Measurements from ENCODE around the gene MVB12B.

MVB12B gene

GRCh38 chr9:126384926-126385325 lies 58.3 kb downstream of the MVB12B start:
- H3K36me3 Mint-ChIP-seq (ENCODE audit: low read depth) = no peaks in the 10 kb centered on the region
- no peak overlapping the region for H3K4me3 Mint-ChIP-seq
- DNase-seq (ENCODE audit: low spot score) = no peak
- H3K9me3 Mint-ChIP-seq = no peaks in the 10 kb centered on the region
- no peak overlapping the region for H3K27ac Mint-ChIP-seq
- H3K4me1 Mint-ChIP-seq (ENCODE audit: low read depth) = peaks cover 4% of the 10 kb centered on the region
- H3K27me3 Mint-ChIP-seq (ENCODE audit: low read depth) = peaks cover 49% of the 10 kb centered on the region

- Mint-ChIP-seq H3K27ac (no peak overlapping the region), H3K36me3 (ENCODE audit: low read depth) (no peaks in the 10 kb centered on the region), H3K4me1 (ENCODE audit: low read depth) (peaks cover 8% of the 10 kb centered on the region)
These were observed 59.5 kb downstream of the MVB12B start for GRCh38 chr9:126386088-126386487.

GRCh38 chr9:126386776-126387175 lies 60.1 kb downstream of the MVB12B start:
- peaks cover 47% of the 10 kb centered on the region for H3K27me3 Mint-ChIP-seq (ENCODE audit: low read depth)
- H3K4me3 Mint-ChIP-seq = no peak overlapping the region
- DNase-seq (ENCODE audit: low spot score) = no peak
- H3K36me3 Mint-ChIP-seq (ENCODE audit: low read depth) = no peaks in the 10 kb centered on the region
- H3K27ac Mint-ChIP-seq = no peak overlapping the region
- H3K9me3 Mint-ChIP-seq = no peaks in the 10 kb centered on the region
- peaks cover 12% of the 10 kb centered on the region for H3K4me1 Mint-ChIP-seq (ENCODE audit: low read depth)

More at GRCh38 chr9:126386088-126386487, 59.5 kb downstream of the MVB12B start:
- DNase-seq (ENCODE audit: low spot score) = no peak
- Mint-ChIP-seq H3K27me3 (ENCODE audit: low read depth) (peaks cover 45% of the 10 kb centered on the region), H3K4me3 (no peak overlapping the region), H3K9me3 (no peaks in the 10 kb centered on the region)

- Mint-ChIP-seq H3K4me1 (ENCODE audit: low read depth) (peaks cover 15% of the 10 kb centered on the region), H3K27ac (no peak overlapping the region), H3K27me3 (ENCODE audit: low read depth) (peaks cover 39% of the 10 kb centered on the region), H3K36me3 (ENCODE audit: low read depth) (no peaks in the 10 kb centered on the region), H3K4me3 (no peak overlapping the region), H3K9me3 (no peaks in the 10 kb centered on the region)
- no peak for DNase-seq (ENCODE audit: low spot score)
These were observed 62.5 kb downstream of the MVB12B start for GRCh38 chr9:126388964-126389708.

GRCh38 chr9:126389992-126390391 lies 63.4 kb downstream of the MVB12B start:
- no peaks in the 10 kb centered on the region for H3K9me3 Mint-ChIP-seq
- no peak overlapping the region for H3K27ac Mint-ChIP-seq
- peaks cover 42% of the 10 kb centered on the region for H3K27me3 Mint-ChIP-seq (ENCODE audit: low read depth)
- peaks cover 18% of the 10 kb centered on the region for H3K4me1 Mint-ChIP-seq (ENCODE audit: low read depth)
- no peak overlapping the region for H3K4me3 Mint-ChIP-seq
- DNase-seq (ENCODE audit: low spot score) = no peak
- H3K36me3 Mint-ChIP-seq (ENCODE audit: low read depth) = no peaks in the 10 kb centered on the region

- H3K9me3 Mint-ChIP-seq = no peaks in the 10 kb centered on the region
- no peaks in the 10 kb centered on the region for H3K36me3 Mint-ChIP-seq (ENCODE audit: low read depth)
- peaks cover 39% of the 10 kb centered on the region for H3K27me3 Mint-ChIP-seq (ENCODE audit: low read depth)
- no peak overlapping the region for H3K4me3 Mint-ChIP-seq
- H3K27ac Mint-ChIP-seq = no peak overlapping the region
- peaks cover 28% of the 10 kb centered on the region for H3K4me1 Mint-ChIP-seq (ENCODE audit: low read depth)
- no peak for DNase-seq (ENCODE audit: low spot score)
These were observed 64.3 kb downstream of the MVB12B start for GRCh38 chr9:126390923-126391322.

- Mint-ChIP-seq H3K27ac (no peak overlapping the region), H3K36me3 (ENCODE audit: low read depth) (no peaks in the 10 kb centered on the region), H3K9me3 (no peaks in the 10 kb centered on the region), H3K4me3 (no peak overlapping the region), H3K27me3 (ENCODE audit: low read depth) (peaks cover 35% of the 10 kb centered on the region), H3K4me1 (ENCODE audit: low read depth) (peaks cover 38% of the 10 kb centered on the region)
- DNase-seq (ENCODE audit: low spot score) = no peak
These were observed 65.4 kb downstream of the MVB12B start for GRCh38 chr9:126391713-126392661.

GRCh38 chr9:126392662-126393371 lies 66.2 kb downstream of the MVB12B start:
- Mint-ChIP-seq H3K9me3 (no peaks in the 10 kb centered on the region), H3K27ac (no peak overlapping the region), H3K4me1 (ENCODE audit: low read depth) (peaks cover 42% of the 10 kb centered on the region), H3K36me3 (ENCODE audit: low read depth) (no peaks in the 10 kb centered on the region), H3K27me3 (ENCODE audit: low read depth) (peaks cover 33% of the 10 kb centered on the region), H3K4me3 (no peak overlapping the region)
- no peak for DNase-seq (ENCODE audit: low spot score)

GRCh38 chr9:126393876-126394275 lies 67.2 kb downstream of the MVB12B start:
- Mint-ChIP-seq H3K27me3 (ENCODE audit: low read depth) (peaks cover 24% of the 10 kb centered on the region), H3K9me3 (no peaks in the 10 kb centered on the region), H3K27ac (no peak overlapping the region), H3K36me3 (ENCODE audit: low read depth) (no peaks in the 10 kb centered on the region), H3K4me3 (no peak overlapping the region), H3K4me1 (ENCODE audit: low read depth) (peaks cover 51% of the 10 kb centered on the region)
- DNase-seq (ENCODE audit: low spot score) = no peak

- peaks cover 50% of the 10 kb centered on the region for H3K4me1 Mint-ChIP-seq (ENCODE audit: low read depth)
- H3K27me3 Mint-ChIP-seq (ENCODE audit: low read depth) = peaks cover 21% of the 10 kb centered on the region
- no peaks in the 10 kb centered on the region for H3K9me3 Mint-ChIP-seq
- DNase-seq (ENCODE audit: low spot score) = no peak
- H3K27ac Mint-ChIP-seq = no peak overlapping the region
- no peak overlapping the region for H3K4me3 Mint-ChIP-seq
- H3K36me3 Mint-ChIP-seq (ENCODE audit: low read depth) = no peaks in the 10 kb centered on the region
These were observed 68.2 kb downstream of the MVB12B start for GRCh38 chr9:126394802-126395201.

- DNase-seq (ENCODE audit: low spot score) = no peak
- Mint-ChIP-seq H3K27me3 (ENCODE audit: low read depth) (peaks cover 24% of the 10 kb centered on the region), H3K4me3 (no peak overlapping the region), H3K36me3 (ENCODE audit: low read depth) (no peaks in the 10 kb centered on the region), H3K9me3 (no peaks in the 10 kb centered on the region), H3K27ac (no peak overlapping the region), H3K4me1 (ENCODE audit: low read depth) (peaks cover 45% of the 10 kb centered on the region)
These were observed 69.0 kb downstream of the MVB12B start for GRCh38 chr9:126395439-126396212.

GRCh38 chr9:126397056-126397455 lies 70.4 kb downstream of the MVB12B start:
- H3K36me3 Mint-ChIP-seq (ENCODE audit: low read depth) = no peaks in the 10 kb centered on the region
- peak; percentile 68 for DNase-seq (ENCODE audit: low spot score)
- no peaks in the 10 kb centered on the region for H3K9me3 Mint-ChIP-seq
- H3K27me3 Mint-ChIP-seq (ENCODE audit: low read depth) = peaks cover 27% of the 10 kb centered on the region
- H3K27ac Mint-ChIP-seq = peak overlapping the region; percentile 72
- peaks cover 44% of the 10 kb centered on the region for H3K4me1 Mint-ChIP-seq (ENCODE audit: low read depth)
- H3K4me3 Mint-ChIP-seq = peak overlapping the region; percentile 79

- Mint-ChIP-seq H3K27ac (no peak overlapping the region), H3K27me3 (ENCODE audit: low read depth) (peaks cover 30% of the 10 kb centered on the region), H3K36me3 (ENCODE audit: low read depth) (no peaks in the 10 kb centered on the region), H3K9me3 (no peaks in the 10 kb centered on the region), H3K4me1 (ENCODE audit: low read depth) (peaks cover 42% of the 10 kb centered on the region), H3K4me3 (peak overlapping the region; percentile 56)
- peak; percentile 67 for DNase-seq (ENCODE audit: low spot score)
These were observed 71.9 kb downstream of the MVB12B start for GRCh38 chr9:126398403-126399058.
